MCF 10A (cell line): Measurements from ENCODE around the gene ECEL1. TPM values are rescaled to one million over a fixed set of nuclear protein-coding genes. Genes with fewer than 3 reads are reported as not detected.

ENCODE experiments used
- BruUV-seq: library from RNA; stranded (reverse); fragments of 400-500 nt; replicated peaks from 2 replicates; lab custom pipeline; 2021; lab: Mats Ljungman, UMichigan
- CTCF ChIA-PET: fragments of 300-600 bp; sonication (Branson Sonifier 250); formaldehyde crosslinking; extraction: SDS; loops from one replicate; lab custom pipeline; 2021; ENCODE audit warnings: antibody characterized with exemption, inconsistent platforms; lab: Yijun Ruan, JAX
- POLR2A ChIA-PET: fragments of 300-600, 350-650 bp; sonication (Branson Sonifier 250); formaldehyde crosslinking; extraction: SDS; loops from one replicate; lab custom pipeline; 2020; ENCODE audit warnings: antibody characterized with exemption, inconsistent platforms; lab: Yijun Ruan, JAX
- DNase-seq: peaks from one replicate; pipeline ENCODE4 v3.0.0-alpha.2; 2018; ENCODE audit not compliant: unreplicated experiment
- H3K27ac Mint-ChIP-seq: one replicate; pipeline ENCODE4 v1.8.0; 2022; ENCODE audit warnings: mild to moderate bottlenecking, low read depth, mixed read lengths; ENCODE audit not compliant: unreplicated experiment
- H3K27me3 Mint-ChIP-seq: one replicate; pipeline ENCODE4 v1.8.0; 2022; ENCODE audit warnings: mixed read lengths; ENCODE audit not compliant: insufficient read depth, unreplicated experiment
- H3K36me3 Mint-ChIP-seq: one replicate; pipeline ENCODE4 v1.8.0; 2022; ENCODE audit warnings: mild to moderate bottlenecking, moderate library complexity, mixed read lengths; ENCODE audit not compliant: insufficient read depth, unreplicated experiment
- H3K4me1 Mint-ChIP-seq: one replicate; pipeline ENCODE4 v1.8.0; 2022; ENCODE audit warnings: mixed read lengths; ENCODE audit not compliant: insufficient read depth, unreplicated experiment
- H3K4me3 Mint-ChIP-seq: one replicate; pipeline ENCODE4 v1.8.0; 2022; ENCODE audit warnings: mild to moderate bottlenecking, moderate library complexity, mixed read lengths; ENCODE audit not compliant: unreplicated experiment
- H3K9me3 Mint-ChIP-seq: one replicate; pipeline ENCODE4 v1.8.0; 2022; ENCODE audit warnings: mixed read lengths; ENCODE audit not compliant: unreplicated experiment
- CTCF ChIP-seq: fragments of 200-600 bp; IDR thresholded peaks from one replicate; pipeline ENCODE4 v1.8.0; 2022; ENCODE audit warnings: antibody characterized with exemption, mild to moderate bottlenecking; ENCODE audit not compliant: unreplicated experiment
- intact Hi-C: fragments of 100-400 bp; cut with micrococcal nuclease; formaldehyde crosslinking; loops from 2 replicates; pipeline ENCODE4 v1.14.1; 2022
- total RNA-seq: library from RNA; stranded (reverse); gene quantifications from 2 replicates; pipeline ENCODE4 v1.2.3, GENCODE V29; 2022

ECEL1 gene
- total RNA-seq, 1 experiment from 2014 or later: not detected

- H3K4me3 Mint-ChIP-seq: no peak overlapping the region
- POLR2A ChIA-PET: no interaction called here
- peaks cover 30% of the 10 kb centered on the region for H3K27me3 Mint-ChIP-seq
- DNase-seq: no peak
- BruUV-seq: no TSS peak
- H3K9me3 Mint-ChIP-seq: no peaks in the 10 kb centered on the region
- H3K4me1 Mint-ChIP-seq: no peaks in the 10 kb centered on the region
- H3K27ac Mint-ChIP-seq: no peak overlapping the region
- CTCF ChIA-PET: no interaction called here
- no peaks in the 10 kb centered on the region for H3K36me3 Mint-ChIP-seq
- TF ChIP-seq CTCF: no peak
- intact Hi-C loops: no loop called here
These were observed 18.2 kb upstream of the ECEL1 start for GRCh38 chr2:232505856-232506255.

GRCh38 chr2:232504438-232504837, 16.8 kb upstream of the ECEL1 start:
- Mint-ChIP-seq H3K27me3 (peaks cover 30% of the 10 kb centered on the region), H3K4me3 (no peak overlapping the region)
- CTCF ChIA-PET: interaction anchor here (0.5 kb wide), 1 partner anchor 212 kb away, joined by 5 read pairs; no protein-coding TSS in a partner anchor

GRCh38 chr2:232503809-232504323, 16.2 kb upstream of the ECEL1 start:
- no TSS peak for BruUV-seq
- peaks cover 32% of the 10 kb centered on the region for H3K27me3 Mint-ChIP-seq
- no peak for TF ChIP-seq CTCF
- no peak for DNase-seq
- H3K36me3 Mint-ChIP-seq: no peaks in the 10 kb centered on the region
- H3K4me3 Mint-ChIP-seq: peak overlapping the region; percentile 59
- POLR2A ChIA-PET: interaction anchor here (0.7 kb wide), 1 partner anchor 1370 kb away, joined by 4 read pairs; no protein-coding TSS in a partner anchor
- intact Hi-C loops: no loop called here
- H3K27ac Mint-ChIP-seq: no peak overlapping the region
- H3K4me1 Mint-ChIP-seq: no peaks in the 10 kb centered on the region
- CTCF ChIA-PET: interaction anchor here (0.5 kb wide), 1 partner anchor 212 kb away, joined by 5 read pairs; no protein-coding TSS in a partner anchor
- no peaks in the 10 kb centered on the region for H3K9me3 Mint-ChIP-seq

More at GRCh38 chr2:232504438-232504837, 16.8 kb upstream of the ECEL1 start:
- H3K27ac Mint-ChIP-seq: no peak overlapping the region
- intact Hi-C loops: no loop called here
- POLR2A ChIA-PET: interaction anchor here (0.9 kb wide), 1 partner anchor 20 kb away, joined by 4 read pairs; no protein-coding TSS in a partner anchor
- no peak for DNase-seq
- no peaks in the 10 kb centered on the region for H3K9me3 Mint-ChIP-seq
- TF ChIP-seq CTCF: no peak
- BruUV-seq: no TSS peak
- no peaks in the 10 kb centered on the region for H3K36me3 Mint-ChIP-seq
- H3K4me1 Mint-ChIP-seq: no peaks in the 10 kb centered on the region

GRCh38 chr2:232502911-232503808, 15.5 kb upstream of the ECEL1 start:
- no peak for TF ChIP-seq CTCF
- Mint-ChIP-seq H3K27ac (no peak overlapping the region), H3K36me3 (no peaks in the 10 kb centered on the region), H3K27me3 (peaks cover 39% of the 10 kb centered on the region), H3K4me1 (no peaks in the 10 kb centered on the region), H3K9me3 (no peaks in the 10 kb centered on the region), H3K4me3 (peak overlapping the region; percentile 59)
- peak; percentile 44 for DNase-seq
- BruUV-seq: no TSS peak
- CTCF ChIA-PET: no interaction called here
- intact Hi-C loops: no loop called here
- POLR2A ChIA-PET: interaction anchor here (0.7 kb wide), 1 partner anchor 1369 kb away, joined by 4 read pairs; no protein-coding TSS in a partner anchor
